GM21825 (cell line): Measurements from ENCODE around the gene ARID4B.
"Not testable (repeated sequence)": the region's sequence is repeated elsewhere in the genome, so short reads cannot be mapped to it uniquely, and the experiment has no call there.

Experiments used
- ATAC-seq: cut with Tn5 transposase; IDR thresholded peaks from one replicate; pipeline ENCODE4 v1.9.1; 2021; ENCODE audit warnings: mild to moderate bottlenecking, moderate library complexity; ENCODE audit not compliant: unreplicated experiment

ARID4B gene

GRCh38 chr1:235275836-235276235 is 52.1 kb downstream of the ARID4B start:
- ATAC-seq, result no peak

GRCh38 chr1:235275223-235275622 is 52.8 kb downstream of the ARID4B start:
- peak; percentile 61 for ATAC-seq

- no peak for ATAC-seq
Observed at GRCh38 chr1:235272851-235273250, 55.1 kb downstream of the ARID4B start.

- peak; percentile 47 for ATAC-seq
Observed at GRCh38 chr1:235270625-235271024, 57.4 kb downstream of the ARID4B start.

- ATAC-seq, result not testable (repeated sequence)
Observed at GRCh38 chr1:235269990-235270389, 58.0 kb downstream of the ARID4B start.

- no peak for ATAC-seq
Observed at GRCh38 chr1:235268379-235269125, 59.4 kb downstream of the ARID4B start.

GRCh38 chr1:235266967-235267366 is 61.0 kb downstream of the ARID4B start:
- ATAC-seq, result no peak

- no peak for ATAC-seq
Observed at GRCh38 chr1:235266325-235266724, 61.7 kb downstream of the ARID4B start.

- no peak for ATAC-seq
Observed at GRCh38 chr1:235265900-235266299, 62.1 kb downstream of the ARID4B start.

GRCh38 chr1:235264327-235264726 is 63.7 kb downstream of the ARID4B start:
- ATAC-seq, result no peak

- ATAC-seq, result no peak
Observed at GRCh38 chr1:235262539-235262938, 65.4 kb downstream of the ARID4B start.

- no peak for ATAC-seq
Observed at GRCh38 chr1:235261243-235261642, 66.7 kb downstream of the ARID4B start.

- no peak for ATAC-seq
Observed at GRCh38 chr1:235259133-235259778, 68.7 kb downstream of the ARID4B start.

GRCh38 chr1:235258068-235258467 is 69.9 kb downstream of the ARID4B start:
- not testable (repeated sequence) for ATAC-seq

- no peak for ATAC-seq
Observed at GRCh38 chr1:235254721-235255120, 73.3 kb downstream of the ARID4B start.

GRCh38 chr1:235253219-235253962 is 74.6 kb downstream of the ARID4B start:
- ATAC-seq, result no peak

- ATAC-seq, result no peak
Observed at GRCh38 chr1:235250430-235250829, 77.5 kb downstream of the ARID4B start.

- no peak for ATAC-seq
Observed at GRCh38 chr1:235246022-235246948, 81.7 kb downstream of the ARID4B start.

- ATAC-seq, result no peak
Observed at GRCh38 chr1:235244974-235245592, 82.9 kb downstream of the ARID4B start.

- no peak for ATAC-seq
Observed at GRCh38 chr1:235240960-235241359, 87.0 kb downstream of the ARID4B start.
